Activated B cell treated with CpG ODN at 0.5 μM for 24 hours (primary cell): Measurements from ENCODE around the gene RCAN2. TPM values are rescaled to one million over a fixed set of nuclear protein-coding genes. Genes with fewer than 3 reads are reported as not detected.

Experiments
- ATAC-seq: fragments of 200-7000 bp; cut with Tn5 transposase; one replicate; pipeline ENCODE4 v1.10.0; 2021; ENCODE audit warnings: low read depth, mild to moderate bottlenecking, moderate library complexity
- CTCF ChIA-PET: fragments of 350-600 bp; sonication (Branson Sonifier 250); formaldehyde crosslinking; loops from one replicate; lab custom pipeline; 2021; ENCODE audit warnings: antibody characterized with exemption; lab: Charles Lee
- POLR2A ChIA-PET: fragments of 350-600 bp; sonication (Branson Sonifier 250); formaldehyde crosslinking; loops from one replicate; lab custom pipeline; 2021; ENCODE audit warnings: antibody characterized with exemption; lab: Charles Lee
- DNase-seq: peaks from one replicate; pipeline ENCODE4 v3.0.0; 2022
- H3K27ac Mint-ChIP-seq: one replicate; pipeline ENCODE4 v1.8.0; 2020; ENCODE audit warnings: mixed read lengths
- H3K27me3 Mint-ChIP-seq: one replicate; pipeline ENCODE4 v1.8.0; 2021; ENCODE audit warnings: mixed read lengths
- H3K36me3 Mint-ChIP-seq: one replicate; pipeline ENCODE4 v1.8.0; 2021; ENCODE audit warnings: low read depth, mixed read lengths
- H3K4me1 Mint-ChIP-seq: one replicate; pipeline ENCODE4 v1.8.0; 2021; ENCODE audit warnings: mixed read lengths
- H3K4me3 Mint-ChIP-seq: one replicate; pipeline ENCODE4 v1.8.0; 2020; ENCODE audit warnings: mild to moderate bottlenecking, mixed read lengths
- H3K9me3 Mint-ChIP-seq: one replicate; pipeline ENCODE4 v1.8.0; 2020; ENCODE audit warnings: mixed read lengths
- intact Hi-C: fragments of 100-400 bp; cut with micrococcal nuclease; formaldehyde crosslinking; loops from one replicate; pipeline ENCODE4 v1.15.1; 2024
- total RNA-seq: library from RNA; stranded (reverse); gene quantifications from 2 replicates; pipeline ENCODE4 v1.2.3, GENCODE V29; 2022
- TF ChIP-seq, protein P1 (sequence below): fragments of 200-600 bp; IDR thresholded peaks from one replicate; pipeline ENCODE4 v1.8.0; 2022; ENCODE audit warnings: antibody characterized with exemption, mild to moderate bottlenecking

Gene RCAN2
- total RNA-seq, 1 donor from 2014 or later: not detected

DNA sequence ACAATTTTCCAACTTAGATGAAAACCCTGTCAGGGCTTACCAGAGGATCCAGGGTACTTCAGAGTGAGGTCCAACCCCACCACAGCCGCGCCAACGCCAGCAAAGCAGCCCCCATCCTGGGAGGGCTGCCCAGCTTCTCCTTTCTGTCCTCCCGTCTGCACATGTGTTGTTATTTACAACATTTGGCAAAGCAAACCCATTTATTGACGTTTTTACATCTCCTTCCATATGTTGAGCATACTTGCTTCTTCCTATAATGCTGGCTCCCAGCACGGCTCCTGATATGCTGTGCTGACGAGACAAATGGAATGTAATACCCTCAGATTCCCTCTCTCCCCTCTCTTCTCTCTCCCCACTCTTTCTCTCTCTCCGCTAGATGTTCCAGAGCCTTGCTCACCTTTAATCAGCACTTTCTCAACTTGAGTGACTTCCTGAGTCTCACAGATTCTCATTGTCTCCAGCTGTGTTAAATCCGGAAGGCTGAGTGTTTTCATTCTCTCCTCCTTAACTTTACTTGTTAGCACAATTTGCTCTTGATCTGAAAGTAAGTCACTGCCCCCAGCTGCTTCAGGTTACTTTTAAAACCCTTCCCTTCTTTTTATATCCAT lies 22.7 kb downstream of the RCAN2 start:
- TF ChIP-seq, protein P1, sequence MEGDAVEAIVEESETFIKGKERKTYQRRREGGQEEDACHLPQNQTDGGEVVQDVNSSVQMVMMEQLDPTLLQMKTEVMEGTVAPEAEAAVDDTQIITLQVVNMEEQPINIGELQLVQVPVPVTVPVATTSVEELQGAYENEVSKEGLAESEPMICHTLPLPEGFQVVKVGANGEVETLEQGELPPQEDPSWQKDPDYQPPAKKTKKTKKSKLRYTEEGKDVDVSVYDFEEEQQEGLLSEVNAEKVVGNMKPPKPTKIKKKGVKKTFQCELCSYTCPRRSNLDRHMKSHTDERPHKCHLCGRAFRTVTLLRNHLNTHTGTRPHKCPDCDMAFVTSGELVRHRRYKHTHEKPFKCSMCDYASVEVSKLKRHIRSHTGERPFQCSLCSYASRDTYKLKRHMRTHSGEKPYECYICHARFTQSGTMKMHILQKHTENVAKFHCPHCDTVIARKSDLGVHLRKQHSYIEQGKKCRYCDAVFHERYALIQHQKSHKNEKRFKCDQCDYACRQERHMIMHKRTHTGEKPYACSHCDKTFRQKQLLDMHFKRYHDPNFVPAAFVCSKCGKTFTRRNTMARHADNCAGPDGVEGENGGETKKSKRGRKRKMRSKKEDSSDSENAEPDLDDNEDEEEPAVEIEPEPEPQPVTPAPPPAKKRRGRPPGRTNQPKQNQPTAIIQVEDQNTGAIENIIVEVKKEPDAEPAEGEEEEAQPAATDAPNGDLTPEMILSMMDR: no peak
- H3K36me3 Mint-ChIP-seq: no peaks in the 10 kb centered on the region
- ATAC-seq (no peak), DNase-seq (no peak)
- CTCF ChIA-PET: no interaction called here
- H3K4me1 Mint-ChIP-seq: no peaks in the 10 kb centered on the region
- POLR2A ChIA-PET: no interaction called here
- H3K27ac Mint-ChIP-seq: no peak overlapping the region
- H3K9me3 Mint-ChIP-seq: no peaks in the 10 kb centered on the region
- H3K27me3 Mint-ChIP-seq: peaks cover 4% of the 10 kb centered on the region
- intact Hi-C loops: no loop called here
- H3K4me3 Mint-ChIP-seq: no peak overlapping the region

DNA sequence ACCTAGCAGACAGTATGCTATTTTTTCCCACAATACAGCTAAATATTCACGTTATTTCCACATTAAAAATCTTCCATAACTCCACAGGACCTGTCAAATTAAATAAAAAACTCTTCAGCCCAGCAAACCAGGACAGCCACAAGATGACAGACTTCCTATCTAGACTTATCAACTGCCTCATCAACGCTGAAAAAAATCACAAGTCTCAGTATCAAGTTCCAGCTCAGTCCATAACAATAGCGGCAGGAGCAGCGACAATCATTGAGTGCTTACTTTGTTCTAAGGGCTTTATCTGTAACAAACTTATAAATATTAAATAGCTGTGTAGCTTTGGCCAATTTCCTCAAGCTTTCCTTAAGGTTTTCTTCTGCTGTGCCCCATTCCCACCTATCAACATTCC lies 24.7 kb downstream of the RCAN2 start:
- POLR2A ChIA-PET: no interaction called here

DNA sequence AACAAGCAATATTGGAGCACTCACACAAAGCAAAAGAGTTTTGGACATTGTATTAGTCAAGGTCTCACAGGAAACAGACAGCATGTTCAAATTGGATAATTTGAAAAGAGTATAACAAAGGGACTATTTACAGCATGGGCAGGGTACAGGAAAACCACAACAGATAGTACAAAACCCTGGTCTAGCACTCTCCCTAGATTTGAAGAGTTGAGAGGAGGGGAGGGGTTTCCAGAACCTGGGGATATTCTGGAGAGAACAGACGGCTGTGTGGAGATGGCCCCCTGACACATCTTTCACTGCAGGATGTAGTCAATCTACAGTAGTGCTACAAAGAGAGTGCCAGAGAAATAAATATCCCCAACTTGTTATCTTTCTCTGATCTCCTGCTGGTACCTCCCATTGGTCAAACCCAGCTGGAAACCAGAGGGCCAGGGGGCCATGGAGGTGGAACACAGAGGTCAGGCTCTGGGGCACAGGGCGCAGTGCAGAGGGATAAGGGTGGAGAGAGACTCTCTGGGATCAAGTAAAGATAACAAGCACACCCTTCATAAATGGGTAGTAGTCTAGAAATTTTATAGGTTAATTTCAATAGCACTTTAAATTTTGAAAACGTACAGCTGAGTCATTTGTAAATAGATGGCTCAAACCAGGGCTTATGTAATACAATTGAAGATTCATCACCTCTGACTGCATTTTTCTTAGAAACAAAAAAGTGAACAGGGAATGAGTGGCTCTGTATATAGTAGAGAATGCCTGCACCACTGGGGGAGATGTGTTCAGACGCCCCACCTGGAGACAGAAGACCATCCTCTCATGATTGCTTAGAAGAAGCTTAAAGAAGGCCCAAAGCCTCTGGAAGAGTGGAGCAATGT lies 25.7 kb downstream of the RCAN2 start:
- Mint-ChIP-seq H3K4me3 (no peak overlapping the region), H3K9me3 (no peaks in the 10 kb centered on the region), H3K27ac (no peak overlapping the region), H3K36me3 (no peaks in the 10 kb centered on the region), H3K4me1 (no peaks in the 10 kb centered on the region), H3K27me3 (peaks cover 4% of the 10 kb centered on the region)
- ChIA-PET POLR2A (no interaction called here), CTCF (no interaction called here)
- TF ChIP-seq, protein P1: no peak
- intact Hi-C loops: no loop called here
- DNase-seq (no peak), ATAC-seq (no peak)

More for the DNA sequence above, 24.7 kb downstream of the RCAN2 start:
- Mint-ChIP-seq H3K9me3 (no peaks in the 10 kb centered on the region), H3K27ac (no peak overlapping the region), H3K36me3 (no peaks in the 10 kb centered on the region), H3K27me3 (peaks cover 4% of the 10 kb centered on the region), H3K4me1 (no peaks in the 10 kb centered on the region), H3K4me3 (no peak overlapping the region)
- ATAC-seq (no peak), DNase-seq (no peak)
- CTCF ChIA-PET: no interaction called here
- TF ChIP-seq, protein P1: no peak
- intact Hi-C loops: no loop called here

DNA sequence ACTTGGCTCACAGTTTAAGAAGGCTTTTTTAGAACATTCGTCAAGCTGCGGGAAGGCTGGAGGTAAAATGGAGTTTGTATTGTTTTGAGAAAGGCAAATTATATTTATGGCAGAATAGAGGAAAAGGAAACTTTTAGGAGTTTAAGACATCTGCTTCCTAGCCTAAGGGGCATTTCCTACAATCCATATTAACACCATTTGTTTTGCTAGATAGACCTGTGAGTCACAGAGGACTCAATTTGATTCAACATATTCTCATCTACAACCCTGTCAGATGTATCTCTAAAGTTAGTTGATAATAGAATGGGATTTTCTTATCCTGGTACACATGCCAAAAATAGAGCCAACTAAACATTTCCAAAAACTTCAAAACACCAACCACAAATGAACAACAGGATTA lies 35.0 kb downstream of the RCAN2 start:
- POLR2A ChIA-PET: no interaction called here
- intact Hi-C loops: no loop called here
- no peaks in the 10 kb centered on the region for H3K36me3 Mint-ChIP-seq
- no peaks in the 10 kb centered on the region for H3K9me3 Mint-ChIP-seq
- peaks cover 23% of the 10 kb centered on the region for H3K27me3 Mint-ChIP-seq
- no peak overlapping the region for H3K27ac Mint-ChIP-seq
- CTCF ChIA-PET: no interaction called here
- no peaks in the 10 kb centered on the region for H3K4me1 Mint-ChIP-seq
- TF ChIP-seq, protein P1: no peak
- no peak overlapping the region for H3K4me3 Mint-ChIP-seq
- DNase-seq: no peak
- ATAC-seq: no peak

DNA sequence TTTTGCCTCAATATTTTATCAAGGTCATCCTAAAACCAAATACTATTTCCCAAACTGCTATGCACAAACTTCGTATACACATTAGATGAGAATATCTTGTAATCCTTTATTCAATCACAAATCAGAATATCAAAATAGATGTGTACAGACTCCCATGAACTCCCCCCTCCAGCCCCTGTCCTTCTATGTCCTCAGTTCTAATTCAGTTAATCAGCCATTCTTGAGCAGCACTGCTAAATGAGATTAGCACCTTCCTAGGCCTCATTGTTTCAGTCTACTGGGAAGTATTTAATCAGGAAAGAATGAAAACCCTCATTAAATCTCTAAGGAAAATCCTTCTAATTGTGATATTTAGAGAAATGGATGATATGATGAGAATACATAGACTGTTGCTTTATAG lies 36.6 kb downstream of the RCAN2 start:
- POLR2A ChIA-PET: no interaction called here
- Mint-ChIP-seq H3K4me1 (no peaks in the 10 kb centered on the region), H3K9me3 (peaks cover 7% of the 10 kb centered on the region), H3K36me3 (no peaks in the 10 kb centered on the region), H3K27me3 (peaks cover 23% of the 10 kb centered on the region), H3K4me3 (no peak overlapping the region), H3K27ac (no peak overlapping the region)
- no peak for ATAC-seq
- intact Hi-C loops: no loop called here
- DNase-seq: no peak
- CTCF ChIA-PET: no interaction called here
- TF ChIP-seq, protein P1: no peak
